HCT116 (cell line): ENCODE results near the gene MPZ. TPM values are rescaled to one million over a fixed set of nuclear protein-coding genes. Genes with fewer than 3 reads are reported as not detected.

Experiments used
- ATAC-seq: fragments of 200-7000 bp; cut with Tn5 transposase; 2 replicates; pipeline ENCODE4 v1.9.1; 2020; ENCODE audit warnings: mild to moderate bottlenecking, moderate library complexity
- BruUV-seq: library from RNA; stranded (reverse); fragments of 400-500 nt; replicated peaks from 2 replicates; lab custom pipeline; 2021; lab: Mats Ljungman, UMichigan
- CTCF ChIA-PET: fragments of 300-600 bp; sonication (Branson Sonifier 250); formaldehyde crosslinking; loops from one replicate; lab custom pipeline; 2021; ENCODE audit warnings: antibody characterized with exemption; lab: Charles Lee
- POLR2A ChIA-PET: fragments of 300-600, 350-600 bp; sonication (Branson Sonifier 250); formaldehyde crosslinking; loops from one replicate; lab custom pipeline; 2021; ENCODE audit warnings: antibody characterized with exemption; lab: Charles Lee
- RAD21 ChIA-PET, 2 experiments: fragments of 300-600 bp; sonication (Branson Sonifier 250); formaldehyde crosslinking; loops; one replicate each; lab custom pipeline; 2023; ENCODE audit warnings: low total read pairs in 2 of 2; ENCODE audit not compliant: uncharacterized antibody in 2 of 2, unreplicated experiment in 2 of 2, low non-redundant PET in 1 of 2; lab: Charles Lee
- DNase-seq: peaks from one replicate; pipeline ENCODE4 v3.0.0-alpha.2; 2010; ENCODE audit warnings: low read depth, low spot score
- H2AFZ ChIP-seq: fragments of 200-600 bp; shearing (Covaris generic), sonication (generic); 2 replicates; pipeline ENCODE4 v1.6.1; 2017; ENCODE audit warnings: low read depth, mixed run types, mixed read lengths, antibody characterized with exemption, low read length; ENCODE audit not compliant: poor library complexity, severe bottlenecking
- H3K27ac ChIP-seq: 2 replicates; pipeline ENCODE4 v1.5.1; 2012; ENCODE audit warnings: low read depth, low read length
- H3K27me3 ChIP-seq: fragments of 200-600 bp; sonication (generic); 2 replicates; pipeline ENCODE4 v1.6.1; 2016; ENCODE audit warnings: mixed run types, low read length, mixed read lengths; ENCODE audit not compliant: insufficient read depth
- H3K36me3 ChIP-seq, 2 experiments: fragments of 200-500 bp in 1 of 2; fragments of 200-600 bp in 1 of 2; sonication (Bioruptor generic) in 1 of 2; sonication (generic) in 1 of 2; 2 replicates each; pipeline versions ENCODE4 v1.5.1 to v1.6.1; 2014 to 2016; ENCODE audit warnings: low read length in 2 of 2, inconsistent platforms in 1 of 2, mixed read lengths in 1 of 2, mixed run types in 1 of 2; ENCODE audit not compliant: insufficient read depth in 2 of 2, control insufficient read depth in 1 of 2
- H3K4me1 ChIP-seq, 2 experiments: fragments of 200-600 bp in 1 of 2; sonication (generic) in 1 of 2; 2 replicates each; pipeline versions ENCODE4 v1.5.1 to v1.6.1; 2012 to 2017; ENCODE audit warnings: low read length in 2 of 2, inconsistent platforms in 1 of 2, mild to moderate bottlenecking in 1 of 2, mixed read lengths in 1 of 2, mixed run types in 1 of 2, moderate library complexity in 1 of 2; ENCODE audit not compliant: insufficient read depth in 2 of 2, control insufficient read depth in 1 of 2
- H3K4me2 ChIP-seq: fragments of 200-600 bp; sonication (generic); 2 replicates; pipeline ENCODE4 v1.6.1; 2017; ENCODE audit warnings: mixed run types, low read length, mixed read lengths
- H3K4me3 ChIP-seq, 2 experiments: fragments of 200-600 bp in 1 of 2; sonication (generic) in 1 of 2; replicated peaks in 1 of 2; 2 replicates each; pipeline ENCODE4 v1.5.1; 2011 to 2016; ENCODE audit warnings: low read length in 2 of 2, control low read depth in 1 of 2, low read depth in 1 of 2, mild to moderate bottlenecking in 1 of 2, mixed read lengths in 1 of 2, mixed run types in 1 of 2
- H3K79me2 ChIP-seq: fragments of 200-600 bp; sonication (generic); 2 replicates; pipeline ENCODE4 v1.6.1; 2017; ENCODE audit warnings: mild to moderate bottlenecking, mixed run types, low read length, moderate library complexity, mixed read lengths; ENCODE audit not compliant: insufficient read depth
- H3K9ac ChIP-seq: fragments of 200-600 bp; sonication (generic); 2 replicates; pipeline ENCODE4 v1.6.1; 2016; ENCODE audit warnings: low read length, mixed read lengths
- H3K9me2 ChIP-seq: fragments of 200-600 bp; sonication (generic), shearing (Covaris generic); 2 replicates; pipeline ENCODE4 v1.6.1; 2017; ENCODE audit warnings: mixed run types, mild to moderate bottlenecking, moderate library complexity; ENCODE audit not compliant: insufficient read depth
- H3K9me3 ChIP-seq, 2 experiments: fragments of 200-500 bp in 1 of 2; fragments of 200-600 bp in 1 of 2; sonication (Bioruptor generic) in 1 of 2; sonication (generic) in 1 of 2; 2 replicates each; pipeline ENCODE4 v1.6.1; 2014 to 2017; ENCODE audit warnings: low read length in 2 of 2, mixed read lengths in 2 of 2, inconsistent platforms in 1 of 2, low read depth in 1 of 2, mild to moderate bottlenecking in 1 of 2, mixed run types in 1 of 2, moderate library complexity in 1 of 2; ENCODE audit not compliant: control insufficient read depth in 1 of 2, insufficient read depth in 1 of 2
- H4K20me1 ChIP-seq: fragments of 200-600 bp; sonication (generic), shearing (Covaris generic); 2 replicates; pipeline ENCODE4 v1.6.1; 2017; ENCODE audit warnings: mixed run types, mild to moderate bottlenecking, moderate library complexity; ENCODE audit not compliant: insufficient read depth
- CBX3 ChIP-seq: IDR thresholded peaks from 2 replicates; pipeline ENCODE4 v1.6.1; 2012; ENCODE audit warnings: low read depth
- ELF1 ChIP-seq: IDR thresholded peaks from 2 replicates; pipeline ENCODE4 v1.6.1; 2012; ENCODE audit warnings: low read depth, borderline replicate concordance
- EZH2 ChIP-seq: fragments of 200-600 bp; sonication (generic); IDR thresholded peaks from 2 replicates; pipeline ENCODE4 v1.6.1; 2017; ENCODE audit warnings: antibody characterized with exemption, mixed run types
- EZH2phosphoT487 ChIP-seq: fragments of 200-600 bp; IDR thresholded peaks from 2 replicates; pipeline ENCODE4 v1.6.1; 2018; ENCODE audit warnings: antibody characterized with exemption, borderline replicate concordance
- FOSL1 ChIP-seq: IDR thresholded peaks from 2 replicates; pipeline ENCODE4 v1.6.1; 2012; ENCODE audit warnings: low read depth
- POLR2AphosphoS5 ChIP-seq: IDR thresholded peaks from 2 replicates; pipeline ENCODE4 v1.6.1; 2011; ENCODE audit warnings: mild to moderate bottlenecking, low read depth, low read length, moderate library complexity
- RAD21 ChIP-seq: IDR thresholded peaks from 2 replicates; pipeline ENCODE4 v1.6.1; 2012; ENCODE audit warnings: low read depth, mild to moderate bottlenecking
- SIN3A ChIP-seq: IDR thresholded peaks from 2 replicates; pipeline ENCODE4 v1.6.1; 2012; ENCODE audit warnings: low read depth
- SRF ChIP-seq: IDR thresholded peaks from 2 replicates; pipeline ENCODE4 v1.6.1; 2012; ENCODE audit warnings: low read depth
- YY1 ChIP-seq: IDR thresholded peaks from 2 replicates; pipeline ENCODE4 v1.6.1; 2011; ENCODE audit warnings: low read length, low read depth, moderate library complexity, mild to moderate bottlenecking; ENCODE audit not compliant: insufficient replicate concordance; ENCODE audit errors: extremely low read depth
- ZFX ChIP-seq: fragments of 450-650 bp; IDR thresholded peaks from 2 replicates; pipeline ENCODE4 v1.6.1; 2017
- ZNF274 ChIP-seq: fragments of 200-500 bp; sonication (Bioruptor generic); IDR thresholded peaks from 2 replicates; pipeline ENCODE4 v1.6.1; 2014; ENCODE audit warnings: mild to moderate bottlenecking, low read depth, low read length, inconsistent platforms
- intact Hi-C: fragments of 100-400 bp; cut with micrococcal nuclease; formaldehyde crosslinking; loops from 2 replicates; pipeline ENCODE4 v1.10.0; 2022
- total RNA-seq: library from RNA; stranded (reverse); gene quantifications from one replicate; pipeline ENCODE4 v1.2.1, GENCODE V29; 2021; ENCODE audit not compliant: unreplicated experiment
- TF ChIP-seq, protein P1 (sequence below), 3 experiments: fragments of 200-600 bp in 1 of 3; sonication (generic) in 1 of 3; IDR thresholded peaks in 2 of 3; conservative IDR thresholded peaks in 1 of 3; 2 replicates each; pipeline ENCODE4 v1.5.1; 2012 to 2017; ENCODE audit warnings: low read depth in 2 of 3, low read length in 2 of 3, antibody characterized with exemption in 1 of 3, borderline replicate concordance in 1 of 3, control low read depth in 1 of 3, mild to moderate bottlenecking in 1 of 3, mixed read lengths in 1 of 3, mixed run types in 1 of 3, moderate library complexity in 1 of 3; ENCODE audit not compliant: insufficient read depth in 1 of 3
- TF ChIP-seq, protein P2 (sequence below): IDR thresholded peaks from 2 replicates; pipeline ENCODE4 v1.6.1; 2012
- TF ChIP-seq, protein P3 (sequence below): IDR thresholded peaks from 2 replicates; pipeline ENCODE4 v1.6.1; 2012; ENCODE audit warnings: low read depth

Gene MPZ
- total RNA-seq, 1 experiment from 2014 or later, result 3.6 TPM

DNA sequence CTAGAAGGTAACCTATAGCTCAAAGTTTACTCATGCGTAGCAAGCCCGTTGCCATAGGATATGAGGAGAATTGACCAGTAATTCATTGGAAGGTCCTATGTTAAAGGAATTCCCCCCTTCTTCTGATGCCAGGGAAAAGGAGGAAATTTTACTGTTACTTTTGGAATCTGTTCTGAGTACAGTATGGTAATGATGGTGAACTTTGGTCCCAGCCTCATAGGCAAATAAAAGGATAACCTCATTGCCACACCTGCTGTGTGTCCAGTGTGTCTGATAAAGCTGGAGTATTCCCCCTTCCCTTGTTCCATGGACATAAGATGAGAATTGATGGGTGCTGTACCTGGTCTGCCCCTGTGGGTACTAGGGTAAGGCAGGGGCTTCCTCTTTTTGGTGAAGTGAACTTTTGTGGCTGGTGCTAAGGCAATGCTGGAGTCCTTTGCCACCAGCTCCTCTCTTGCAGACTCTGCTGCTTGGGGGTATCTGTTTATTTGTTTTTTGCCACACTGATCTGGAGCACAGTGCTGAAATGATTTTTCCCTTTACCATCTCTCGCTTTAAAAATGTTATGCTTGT lies 22.2 kb downstream of the MPZ start (continued):
- TF ChIP-seq FOSL1, result no peak
- TF ChIP-seq SRF, result no peak
- TF ChIP-seq POLR2AphosphoS5, result no peak
- TF ChIP-seq CBX3, result no peak
- TF ChIP-seq, protein P1, sequence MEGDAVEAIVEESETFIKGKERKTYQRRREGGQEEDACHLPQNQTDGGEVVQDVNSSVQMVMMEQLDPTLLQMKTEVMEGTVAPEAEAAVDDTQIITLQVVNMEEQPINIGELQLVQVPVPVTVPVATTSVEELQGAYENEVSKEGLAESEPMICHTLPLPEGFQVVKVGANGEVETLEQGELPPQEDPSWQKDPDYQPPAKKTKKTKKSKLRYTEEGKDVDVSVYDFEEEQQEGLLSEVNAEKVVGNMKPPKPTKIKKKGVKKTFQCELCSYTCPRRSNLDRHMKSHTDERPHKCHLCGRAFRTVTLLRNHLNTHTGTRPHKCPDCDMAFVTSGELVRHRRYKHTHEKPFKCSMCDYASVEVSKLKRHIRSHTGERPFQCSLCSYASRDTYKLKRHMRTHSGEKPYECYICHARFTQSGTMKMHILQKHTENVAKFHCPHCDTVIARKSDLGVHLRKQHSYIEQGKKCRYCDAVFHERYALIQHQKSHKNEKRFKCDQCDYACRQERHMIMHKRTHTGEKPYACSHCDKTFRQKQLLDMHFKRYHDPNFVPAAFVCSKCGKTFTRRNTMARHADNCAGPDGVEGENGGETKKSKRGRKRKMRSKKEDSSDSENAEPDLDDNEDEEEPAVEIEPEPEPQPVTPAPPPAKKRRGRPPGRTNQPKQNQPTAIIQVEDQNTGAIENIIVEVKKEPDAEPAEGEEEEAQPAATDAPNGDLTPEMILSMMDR (IDR thresholded peaks at IDR 0.05 in 2 of 3, conservative IDR thresholded peaks at IDR 0.05 in 1 of 3; ENCODE audit: borderline replicate concordance in 1 of 3, insufficient read depth in 1 of 3, low read depth in 2 of 3, low read length in 2 of 3), result no peak
- TF ChIP-seq ELF1, result no peak
- TF ChIP-seq, protein P2, sequence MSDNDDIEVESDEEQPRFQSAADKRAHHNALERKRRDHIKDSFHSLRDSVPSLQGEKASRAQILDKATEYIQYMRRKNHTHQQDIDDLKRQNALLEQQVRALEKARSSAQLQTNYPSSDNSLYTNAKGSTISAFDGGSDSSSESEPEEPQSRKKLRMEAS, result no peak
- no peak for TF ChIP-seq SIN3A
- TF ChIP-seq ZFX, result no peak
- TF ChIP-seq YY1, result no peak
- no peak for TF ChIP-seq RAD21

DNA sequence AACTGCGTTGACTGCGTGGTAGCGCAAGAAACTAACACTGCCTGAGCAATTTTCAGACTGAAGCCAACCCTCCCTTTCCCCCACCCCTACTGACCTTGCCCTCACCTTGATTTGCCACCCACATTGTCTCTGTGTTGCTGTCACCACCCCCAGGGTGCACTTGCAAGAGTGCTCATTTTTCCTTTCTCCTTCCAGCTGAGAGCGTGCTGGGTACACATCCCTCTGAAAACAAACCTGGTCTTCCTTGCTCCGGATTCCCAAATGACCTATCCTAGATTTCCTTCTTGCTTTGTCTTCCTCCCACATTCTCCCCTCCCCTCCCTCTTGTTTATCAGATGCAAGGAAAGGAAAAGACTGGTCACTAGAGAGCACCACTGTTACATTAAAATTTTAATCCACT lies 24.2 kb downstream of the MPZ start:
- DNase-seq (no peak), ATAC-seq (no peak)
- no peaks in the 10 kb centered on the region for H3K79me2 ChIP-seq
- peaks cover 20% of the 10 kb centered on the region; the same call in 1 of the 2 replicates for H3K27me3 ChIP-seq
- H3K4me3 ChIP-seq, result no peak overlapping the region
- RAD21 ChIA-PET, result no interaction called here
- no peak for TF ChIP-seq ZNF274
- TF ChIP-seq EZH2, result no peak
- no peak for TF ChIP-seq FOSL1
- TF ChIP-seq EZH2phosphoT487, result no peak
- no peak for TF ChIP-seq RAD21
- TF ChIP-seq, protein P3, sequence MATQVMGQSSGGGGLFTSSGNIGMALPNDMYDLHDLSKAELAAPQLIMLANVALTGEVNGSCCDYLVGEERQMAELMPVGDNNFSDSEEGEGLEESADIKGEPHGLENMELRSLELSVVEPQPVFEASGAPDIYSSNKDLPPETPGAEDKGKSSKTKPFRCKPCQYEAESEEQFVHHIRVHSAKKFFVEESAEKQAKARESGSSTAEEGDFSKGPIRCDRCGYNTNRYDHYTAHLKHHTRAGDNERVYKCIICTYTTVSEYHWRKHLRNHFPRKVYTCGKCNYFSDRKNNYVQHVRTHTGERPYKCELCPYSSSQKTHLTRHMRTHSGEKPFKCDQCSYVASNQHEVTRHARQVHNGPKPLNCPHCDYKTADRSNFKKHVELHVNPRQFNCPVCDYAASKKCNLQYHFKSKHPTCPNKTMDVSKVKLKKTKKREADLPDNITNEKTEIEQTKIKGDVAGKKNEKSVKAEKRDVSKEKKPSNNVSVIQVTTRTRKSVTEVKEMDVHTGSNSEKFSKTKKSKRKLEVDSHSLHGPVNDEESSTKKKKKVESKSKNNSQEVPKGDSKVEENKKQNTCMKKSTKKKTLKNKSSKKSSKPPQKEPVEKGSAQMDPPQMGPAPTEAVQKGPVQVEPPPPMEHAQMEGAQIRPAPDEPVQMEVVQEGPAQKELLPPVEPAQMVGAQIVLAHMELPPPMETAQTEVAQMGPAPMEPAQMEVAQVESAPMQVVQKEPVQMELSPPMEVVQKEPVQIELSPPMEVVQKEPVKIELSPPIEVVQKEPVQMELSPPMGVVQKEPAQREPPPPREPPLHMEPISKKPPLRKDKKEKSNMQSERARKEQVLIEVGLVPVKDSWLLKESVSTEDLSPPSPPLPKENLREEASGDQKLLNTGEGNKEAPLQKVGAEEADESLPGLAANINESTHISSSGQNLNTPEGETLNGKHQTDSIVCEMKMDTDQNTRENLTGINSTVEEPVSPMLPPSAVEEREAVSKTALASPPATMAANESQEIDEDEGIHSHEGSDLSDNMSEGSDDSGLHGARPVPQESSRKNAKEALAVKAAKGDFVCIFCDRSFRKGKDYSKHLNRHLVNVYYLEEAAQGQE, result no peak
- no peak for TF ChIP-seq SIN3A
- no peak for TF ChIP-seq YY1
- TF ChIP-seq CBX3, result no peak
- TF ChIP-seq POLR2AphosphoS5, result no peak
- TF ChIP-seq ZFX, result no peak
- TF ChIP-seq, protein P1 (IDR thresholded peaks at IDR 0.05 in 2 of 3, conservative IDR thresholded peaks at IDR 0.05 in 1 of 3; ENCODE audit: borderline replicate concordance in 1 of 3, insufficient read depth in 1 of 3, low read depth in 2 of 3, low read length in 2 of 3), result no peak
- TF ChIP-seq SRF, result no peak
- no peaks in the 10 kb centered on the region for H3K9me2 ChIP-seq
- POLR2A ChIA-PET, result no interaction called here
- no peaks in the 10 kb centered on the region for H3K4me1 ChIP-seq
- H4K20me1 ChIP-seq, result no peaks in the 10 kb centered on the region
- H3K9me3 ChIP-seq, result no peaks in the 10 kb centered on the region
- H3K36me3 ChIP-seq, result no peaks in the 10 kb centered on the region
- intact Hi-C loops, result no loop called here
- H3K4me2 ChIP-seq, result no peak overlapping the region
- no peak overlapping the region for H3K9ac ChIP-seq
- H2AFZ ChIP-seq, result no peak overlapping the region
- CTCF ChIA-PET, result no interaction called here
- H3K27ac ChIP-seq, result no peak overlapping the region
- no TSS peak for BruUV-seq
